Fibroblast of lung (primary cell): ENCODE data around the gene TOX2.

ENCODE experiments used
- EZH2 ChIP-seq: IDR thresholded peaks from 2 replicates; pipeline ENCODE4 v1.5.1; 2012; ENCODE audit warnings: low read length, control low read depth, mild to moderate bottlenecking; ENCODE audit errors: missing control alignments
- TF ChIP-seq, protein P1 (sequence below), 2 donors: IDR thresholded peaks in 1 of 2; conservative IDR thresholded peaks in 1 of 2; 1 replicate in 1 of 2; 2 replicates in 1 of 2; pipeline ENCODE4 v1.5.1; 2011 to 2012; ENCODE audit warnings: low read length in 2 of 2, control low read depth in 1 of 2, inconsistent platforms in 1 of 2, low read depth in 1 of 2, mild to moderate bottlenecking in 1 of 2

DNA sequence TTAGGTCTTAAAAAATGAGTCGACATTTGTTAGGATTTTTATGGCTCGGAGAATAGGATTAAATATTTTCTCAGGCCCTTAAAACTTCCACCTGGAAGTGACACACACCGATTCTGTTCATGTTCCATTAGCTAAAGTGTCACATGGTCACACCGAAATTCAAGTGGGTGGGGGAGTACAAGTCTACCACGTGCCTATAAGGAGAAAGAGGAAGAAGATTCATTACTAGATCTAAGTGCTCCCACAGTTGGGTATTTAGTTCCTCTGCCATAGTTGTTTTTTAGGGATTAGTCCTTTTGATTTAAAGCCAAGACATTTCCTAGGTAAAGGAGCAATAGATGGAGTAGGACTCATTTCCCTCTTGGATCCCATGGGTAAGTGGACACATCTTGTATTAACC, 4.9 kb upstream of the TOX2 start:
- TF ChIP-seq, protein P1, sequence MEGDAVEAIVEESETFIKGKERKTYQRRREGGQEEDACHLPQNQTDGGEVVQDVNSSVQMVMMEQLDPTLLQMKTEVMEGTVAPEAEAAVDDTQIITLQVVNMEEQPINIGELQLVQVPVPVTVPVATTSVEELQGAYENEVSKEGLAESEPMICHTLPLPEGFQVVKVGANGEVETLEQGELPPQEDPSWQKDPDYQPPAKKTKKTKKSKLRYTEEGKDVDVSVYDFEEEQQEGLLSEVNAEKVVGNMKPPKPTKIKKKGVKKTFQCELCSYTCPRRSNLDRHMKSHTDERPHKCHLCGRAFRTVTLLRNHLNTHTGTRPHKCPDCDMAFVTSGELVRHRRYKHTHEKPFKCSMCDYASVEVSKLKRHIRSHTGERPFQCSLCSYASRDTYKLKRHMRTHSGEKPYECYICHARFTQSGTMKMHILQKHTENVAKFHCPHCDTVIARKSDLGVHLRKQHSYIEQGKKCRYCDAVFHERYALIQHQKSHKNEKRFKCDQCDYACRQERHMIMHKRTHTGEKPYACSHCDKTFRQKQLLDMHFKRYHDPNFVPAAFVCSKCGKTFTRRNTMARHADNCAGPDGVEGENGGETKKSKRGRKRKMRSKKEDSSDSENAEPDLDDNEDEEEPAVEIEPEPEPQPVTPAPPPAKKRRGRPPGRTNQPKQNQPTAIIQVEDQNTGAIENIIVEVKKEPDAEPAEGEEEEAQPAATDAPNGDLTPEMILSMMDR (conservative IDR thresholded peaks at IDR 0.05 in 1 of 2, IDR thresholded peaks at IDR 0.05 in 1 of 2; ENCODE audit: low read depth in 1 of 2, low read length in 2 of 2) = no peak
- no peak for TF ChIP-seq EZH2
